Measurements from ENCODE around the gene BPNT1. TPM values are rescaled to one million over a fixed set of nuclear protein-coding genes. Genes with fewer than 3 reads are reported as not detected.

The BPNT1 gene
- total and polyA plus RNA-seq, 2 donors (not counting 3 experiments of a cell fraction or from before 2014, with no cell fraction given): 20.3 to 29.0 TPM

- POLR2A ChIA-PET: no interaction called here
- CTCF ChIA-PET: interaction anchor here (1.6 kb wide), 1 partner anchor 57 kb away, joined by 3 read pairs; no protein-coding TSS in a partner anchor
Observed at GRCh38 chr1:220056374-220056773, 33.2 kb downstream of the BPNT1 start.

More at GRCh38 chr1:220056374-220056773, 33.2 kb downstream of the BPNT1 start:
- H3K27ac ChIP-seq (ENCODE audit: insufficient read depth, low read depth, low read length): no peak overlapping the region
- DNase-seq (ENCODE audit: low read depth, low spot score): no peak
- H3K9me1 ChIP-seq (replicated peaks; ENCODE audit: control insufficient read depth, extremely low read depth, insufficient read depth, low read length): no peaks in the 10 kb centered on the region
- H3K9ac ChIP-seq (replicated peaks; ENCODE audit: extremely low read depth, insufficient read depth, low read length): no peak overlapping the region
- H3K36me3 ChIP-seq (ENCODE audit: control insufficient read depth in 2 of 2, extremely low read depth in 1 of 2, insufficient read depth in 2 of 2, low read length in 2 of 2): no peaks in the 10 kb centered on the region
- no peak overlapping the region for H3K4me3 ChIP-seq (replicated peaks in 1 of 3; ENCODE audit: insufficient read depth in 1 of 3, low read depth in 1 of 3, low read length in 3 of 3)
- H2AFZ ChIP-seq (ENCODE audit: low read depth, low read length): no peak overlapping the region
- H3K79me2 ChIP-seq (ENCODE audit: control insufficient read depth, insufficient read depth, low read length): no peaks in the 10 kb centered on the region
- FAIRE-seq: no peak
- H3K4me1 ChIP-seq (ENCODE audit: control insufficient read depth, extremely low read depth, insufficient read depth, low read length): no peaks in the 10 kb centered on the region
- H3K4me2 ChIP-seq (ENCODE audit: insufficient read depth, low read length): no peak overlapping the region
- H3K9me3 ChIP-seq (replicated peaks; ENCODE audit: control insufficient read depth, insufficient read depth, low read length): no peaks in the 10 kb centered on the region
- intact Hi-C loops (cut with micrococcal nuclease): no loop called here
- no peak for TF ChIP-seq MAX (IDR thresholded peaks at IDR 0.05; ENCODE audit: insufficient read depth, insufficient read length)
- no peak for TF ChIP-seq POLR2A (IDR thresholded peaks at IDR 0.05; ENCODE audit: low read depth, low read length)
- TF ChIP-seq JUN (IDR thresholded peaks at IDR 0.05; ENCODE audit: borderline replicate concordance, insufficient read depth, insufficient read length, low read depth): no peak
- no peak for TF ChIP-seq MYC (IDR thresholded peaks at IDR 0.05; ENCODE audit: low read depth, low read length)
- no peak for TF ChIP-seq POLR2AphosphoS5 (IDR thresholded peaks at IDR 0.05; ENCODE audit: insufficient read depth, low read depth, low read length)
- TF ChIP-seq, protein P1, sequence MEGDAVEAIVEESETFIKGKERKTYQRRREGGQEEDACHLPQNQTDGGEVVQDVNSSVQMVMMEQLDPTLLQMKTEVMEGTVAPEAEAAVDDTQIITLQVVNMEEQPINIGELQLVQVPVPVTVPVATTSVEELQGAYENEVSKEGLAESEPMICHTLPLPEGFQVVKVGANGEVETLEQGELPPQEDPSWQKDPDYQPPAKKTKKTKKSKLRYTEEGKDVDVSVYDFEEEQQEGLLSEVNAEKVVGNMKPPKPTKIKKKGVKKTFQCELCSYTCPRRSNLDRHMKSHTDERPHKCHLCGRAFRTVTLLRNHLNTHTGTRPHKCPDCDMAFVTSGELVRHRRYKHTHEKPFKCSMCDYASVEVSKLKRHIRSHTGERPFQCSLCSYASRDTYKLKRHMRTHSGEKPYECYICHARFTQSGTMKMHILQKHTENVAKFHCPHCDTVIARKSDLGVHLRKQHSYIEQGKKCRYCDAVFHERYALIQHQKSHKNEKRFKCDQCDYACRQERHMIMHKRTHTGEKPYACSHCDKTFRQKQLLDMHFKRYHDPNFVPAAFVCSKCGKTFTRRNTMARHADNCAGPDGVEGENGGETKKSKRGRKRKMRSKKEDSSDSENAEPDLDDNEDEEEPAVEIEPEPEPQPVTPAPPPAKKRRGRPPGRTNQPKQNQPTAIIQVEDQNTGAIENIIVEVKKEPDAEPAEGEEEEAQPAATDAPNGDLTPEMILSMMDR (IDR thresholded peaks at IDR 0.05; ENCODE audit: extremely low read depth in 1 of 2, insufficient read depth in 1 of 2, low read depth in 1 of 2, low read length in 2 of 2): no peak
- no peak for TF ChIP-seq FOS (IDR thresholded peaks at IDR 0.05; ENCODE audit: borderline replicate concordance, insufficient read depth, low read length)
- TF ChIP-seq GATA2 (IDR thresholded peaks at IDR 0.05; ENCODE audit: insufficient read depth, insufficient read length, low read depth, low read length): no peak
- no peak for TF ChIP-seq EZH2 (IDR thresholded peaks at IDR 0.05; ENCODE audit: borderline replicate concordance, low read depth, low read length, severe bottlenecking)
- H3K27me3 ChIP-seq (ENCODE audit: control insufficient read depth in 2 of 2, insufficient read depth in 2 of 2, low read length in 2 of 2): no peaks in the 10 kb centered on the region
- H4K20me1 ChIP-seq (replicated peaks; ENCODE audit: control insufficient read depth, extremely low read depth, insufficient read depth, low read length): no peaks in the 10 kb centered on the region
- BruUV-seq (replicated peaks): no TSS peak
- dilution Hi-C loops (cut with MboI; ENCODE audit: extremely low pct_ligation_motif_present, low sequenced_read_pairs): no loop called here

Measured in endothelial cell of umbilical vein (primary cell).